Measurements from ENCODE around the gene PPHLN1. TPM values are rescaled to one million over a fixed set of nuclear protein-coding genes. Genes with fewer than 3 reads are reported as not detected.
"Not testable (repeated sequence)": the region's sequence is repeated elsewhere in the genome, so short reads cannot be mapped to it uniquely, and the experiment has no call there.

Gene PPHLN1
- total RNA-seq, 2 experiments from 2014 or later = 76.9 to 79.3 TPM

GRCh38 chr12:42350021-42350407 is 24.0 kb downstream of the PPHLN1 start:
- H3K27me3 Mint-ChIP-seq (ENCODE audit: low read depth); H3K9me3 Mint-ChIP-seq (ENCODE audit: insufficient read depth); ATAC-seq; CTCF ChIA-PET; DNase-seq; H3K4me3 Mint-ChIP-seq; POLR2A ChIA-PET; H3K27ac Mint-ChIP-seq; H3K4me1 Mint-ChIP-seq (ENCODE audit: low read depth): not testable (repeated sequence)
- H3K36me3 Mint-ChIP-seq (ENCODE audit: low read depth) = peaks cover 17% of the 10 kb centered on the region

- Mint-ChIP-seq H3K27ac (no peak overlapping the region), H3K4me1 (ENCODE audit: low read depth) (peaks cover 17% of the 10 kb centered on the region), H3K4me3 (no peak overlapping the region), H3K36me3 (ENCODE audit: low read depth) (peaks cover 34% of the 10 kb centered on the region), H3K27me3 (ENCODE audit: low read depth) (no peaks in the 10 kb centered on the region), H3K9me3 (ENCODE audit: insufficient read depth) (no peaks in the 10 kb centered on the region)
- ATAC-seq = no peak
- CTCF ChIA-PET = no interaction called here
- POLR2A ChIA-PET = no interaction called here
- DNase-seq = no peak
These were observed 30.4 kb downstream of the PPHLN1 start for GRCh38 chr12:42356344-42356743.

- DNase-seq (no peak), ATAC-seq (no peak)
- Mint-ChIP-seq H3K4me3 (no peak overlapping the region), H3K27ac (peak overlapping the region; percentile 48), H3K4me1 (ENCODE audit: low read depth) (peaks cover 20% of the 10 kb centered on the region), H3K9me3 (ENCODE audit: insufficient read depth) (no peaks in the 10 kb centered on the region), H3K36me3 (ENCODE audit: low read depth) (peaks cover 40% of the 10 kb centered on the region), H3K27me3 (ENCODE audit: low read depth) (no peaks in the 10 kb centered on the region)
- ChIA-PET POLR2A (no interaction called here), CTCF (interaction anchor here (1.0 to 3.1 kb wide), 2 partner anchors 8 to 11 kb away, joined by 3 to 19 read pairs; no protein-coding TSS in a partner anchor)
These were observed 34.9 kb downstream of the PPHLN1 start for GRCh38 chr12:42360747-42361403.

- ChIA-PET POLR2A (no interaction called here), CTCF (interaction anchor here (2.0 kb wide), 1 partner anchor 10 kb away, joined by 6 read pairs; no protein-coding TSS in a partner anchor)
- Mint-ChIP-seq H3K27me3 (ENCODE audit: low read depth) (no peaks in the 10 kb centered on the region), H3K27ac (no peak overlapping the region), H3K9me3 (ENCODE audit: insufficient read depth) (no peaks in the 10 kb centered on the region), H3K4me3 (no peak overlapping the region), H3K36me3 (ENCODE audit: low read depth) (peaks cover 40% of the 10 kb centered on the region), H3K4me1 (ENCODE audit: low read depth) (peaks cover 20% of the 10 kb centered on the region)
- ATAC-seq (no peak), DNase-seq (no peak)
These were observed 36.1 kb downstream of the PPHLN1 start for GRCh38 chr12:42361909-42362646.

- Mint-ChIP-seq H3K4me3 (no peak overlapping the region), H3K9me3 (ENCODE audit: insufficient read depth) (no peaks in the 10 kb centered on the region), H3K36me3 (ENCODE audit: low read depth) (peaks cover 35% of the 10 kb centered on the region), H3K27me3 (ENCODE audit: low read depth) (no peaks in the 10 kb centered on the region), H3K27ac (no peak overlapping the region), H3K4me1 (ENCODE audit: low read depth) (peaks cover 20% of the 10 kb centered on the region)
- CTCF ChIA-PET = interaction anchor here (1.6 to 2.0 kb wide), 2 partner anchors 9 to 127 kb away, joined by 3 to 6 read pairs; no protein-coding TSS in a partner anchor
- ATAC-seq (no peak), DNase-seq (no peak)
- POLR2A ChIA-PET = no interaction called here
These were observed 36.8 kb downstream of the PPHLN1 start for GRCh38 chr12:42362647-42363260.

- Mint-ChIP-seq H3K27me3 (ENCODE audit: low read depth) (no peaks in the 10 kb centered on the region), H3K4me3 (no peak overlapping the region), H3K36me3 (ENCODE audit: low read depth) (peaks cover 27% of the 10 kb centered on the region), H3K9me3 (ENCODE audit: insufficient read depth) (no peaks in the 10 kb centered on the region), H3K27ac (no peak overlapping the region), H3K4me1 (ENCODE audit: low read depth) (peaks cover 16% of the 10 kb centered on the region)
- ChIA-PET CTCF (interaction anchor here (1.4 kb wide), 1 partner anchor 11 kb away, joined by 3 read pairs; no protein-coding TSS in a partner anchor), POLR2A (no interaction called here)
- no peak for DNase-seq
- no peak for ATAC-seq
These were observed 38.7 kb downstream of the PPHLN1 start for GRCh38 chr12:42364692-42365091.

- H3K4me1 Mint-ChIP-seq (ENCODE audit: low read depth) = peaks cover 10% of the 10 kb centered on the region
- H3K4me3 Mint-ChIP-seq = no peak overlapping the region
- DNase-seq = no peak
- H3K9me3 Mint-ChIP-seq (ENCODE audit: insufficient read depth) = no peaks in the 10 kb centered on the region
- POLR2A ChIA-PET = no interaction called here
- H3K36me3 Mint-ChIP-seq (ENCODE audit: low read depth) = peaks cover 24% of the 10 kb centered on the region
- no peak overlapping the region for H3K27ac Mint-ChIP-seq
- CTCF ChIA-PET = interaction anchor here (1.4 kb wide), 1 partner anchor 12 kb away, joined by 3 read pairs; no protein-coding TSS in a partner anchor
- H3K27me3 Mint-ChIP-seq (ENCODE audit: low read depth) = no peaks in the 10 kb centered on the region
- no peak for ATAC-seq
These were observed 39.5 kb downstream of the PPHLN1 start for GRCh38 chr12:42365486-42365885.

- Mint-ChIP-seq H3K27me3 (ENCODE audit: low read depth) (no peaks in the 10 kb centered on the region), H3K4me3 (no peak overlapping the region), H3K9me3 (ENCODE audit: insufficient read depth) (no peaks in the 10 kb centered on the region), H3K4me1 (ENCODE audit: low read depth) (no peaks in the 10 kb centered on the region), H3K36me3 (ENCODE audit: low read depth) (peaks cover 1% of the 10 kb centered on the region), H3K27ac (no peak overlapping the region)
- ChIA-PET POLR2A (no interaction called here), CTCF (interaction anchor here (1.2 to 3.6 kb wide), 4 partner anchors 11 to 346 kb away, joined by 3 to 25 read pairs (median 4); no protein-coding TSS in a partner anchor)
- DNase-seq = no peak
- ATAC-seq = no peak
These were observed 44.0 kb downstream of the PPHLN1 start for GRCh38 chr12:42370013-42370412.

GRCh38 chr12:42372154-42372791 is 46.3 kb downstream of the PPHLN1 start:
- no peaks in the 10 kb centered on the region for H3K27me3 Mint-ChIP-seq (ENCODE audit: low read depth)
- ChIA-PET POLR2A (no interaction called here), CTCF (interaction anchor here (0.6 to 3.7 kb wide), 46 partner anchors 9 to 1094 kb away, joined by 3 to 25 read pairs (median 4); partner anchors contain the start of genes PPHLN1 and ZCRB1)
- ATAC-seq (peak; percentile 86), DNase-seq (peak; percentile 52)
- no peak overlapping the region for H3K4me3 Mint-ChIP-seq
- peaks cover 3% of the 10 kb centered on the region for H3K36me3 Mint-ChIP-seq (ENCODE audit: low read depth)
- H3K4me1 Mint-ChIP-seq (ENCODE audit: low read depth) = no peaks in the 10 kb centered on the region
- H3K27ac Mint-ChIP-seq = no peak overlapping the region
- no peaks in the 10 kb centered on the region for H3K9me3 Mint-ChIP-seq (ENCODE audit: insufficient read depth)

GRCh38 chr12:42373669-42374068 is 47.7 kb downstream of the PPHLN1 start:
- H3K36me3 Mint-ChIP-seq (ENCODE audit: low read depth) = peaks cover 5% of the 10 kb centered on the region
- H3K27me3 Mint-ChIP-seq (ENCODE audit: low read depth) = no peaks in the 10 kb centered on the region
- H3K4me1 Mint-ChIP-seq (ENCODE audit: low read depth) = no peaks in the 10 kb centered on the region
- ATAC-seq (no peak), DNase-seq (no peak)
- no peaks in the 10 kb centered on the region for H3K9me3 Mint-ChIP-seq (ENCODE audit: insufficient read depth)
- no peak overlapping the region for H3K27ac Mint-ChIP-seq
- POLR2A ChIA-PET = no interaction called here
- CTCF ChIA-PET = interaction anchor here (1.1 to 3.7 kb wide), 4 partner anchors 7 to 1096 kb away, joined by 3 to 25 read pairs (median 10); no protein-coding TSS in a partner anchor
- H3K4me3 Mint-ChIP-seq = no peak overlapping the region

GRCh38 chr12:42380733-42381132 is 54.8 kb downstream of the PPHLN1 start:
- Mint-ChIP-seq H3K27ac (no peak overlapping the region), H3K4me3 (no peak overlapping the region), H3K9me3 (ENCODE audit: insufficient read depth) (no peaks in the 10 kb centered on the region), H3K27me3 (ENCODE audit: low read depth) (no peaks in the 10 kb centered on the region), H3K36me3 (ENCODE audit: low read depth) (peaks cover 27% of the 10 kb centered on the region), H3K4me1 (ENCODE audit: low read depth) (peaks cover 14% of the 10 kb centered on the region)
- ChIA-PET CTCF (interaction anchor here (3.4 kb wide), 1 partner anchor 9 kb away, joined by 25 read pairs; no protein-coding TSS in a partner anchor), POLR2A (no interaction called here)
- ATAC-seq (no peak), DNase-seq (no peak)
